Smooth muscle cell (in vitro differentiated cells): ENCODE data around the gene INTS6. TPM values are rescaled to one million over a fixed set of nuclear protein-coding genes. Genes with fewer than 3 reads are reported as not detected.
A peak's percentile ranks its signal among the peaks of the same experiment; 100 is the strongest.

ENCODE experiments used
- DNase-seq: peaks from one replicate; lab custom pipeline; 2025; ENCODE audit not compliant: unreplicated experiment; lab: John Stamatoyannopoulos, UW
- H2AFZ ChIP-seq: fragments of 200-600 bp; sonication (generic); 2 replicates; pipeline ENCODE4 v1.6.0; 2016; ENCODE audit warnings: antibody characterized with exemption, low read depth, mild to moderate bottlenecking
- H3F3A ChIP-seq: fragments of 200-600 bp; sonication (generic); 2 replicates; pipeline ENCODE4 v1.6.0; 2017; ENCODE audit warnings: antibody characterized with exemption, low read depth
- H3K27ac ChIP-seq: fragments of 200-600 bp; sonication (generic); 2 replicates; pipeline ENCODE4 v1.5.1; 2016; ENCODE audit warnings: low read depth, mild to moderate bottlenecking
- H3K27me3 ChIP-seq: fragments of 200-600 bp; sonication (generic); 2 replicates; pipeline ENCODE4 v1.6.1; 2016; ENCODE audit warnings: low read depth, mild to moderate bottlenecking
- H3K36me3 ChIP-seq: fragments of 200-600 bp; sonication (generic); 2 replicates; pipeline ENCODE4 v1.5.1; 2016; ENCODE audit warnings: low read depth
- H3K4me1 ChIP-seq: fragments of 200-600 bp; sonication (generic); 2 replicates; pipeline ENCODE4 v1.5.1; 2016; ENCODE audit warnings: low read depth
- H3K4me2 ChIP-seq: fragments of 200-600 bp; sonication (generic); 2 replicates; pipeline ENCODE4 v1.6.0; 2016; ENCODE audit warnings: mild to moderate bottlenecking
- H3K4me3 ChIP-seq: fragments of 200-600 bp; sonication (generic); 2 replicates; pipeline ENCODE4 v1.5.1; 2016; ENCODE audit warnings: mild to moderate bottlenecking
- H3K79me2 ChIP-seq: fragments of 200-600 bp; sonication (generic); 2 replicates; pipeline ENCODE4 v1.6.0; 2016; ENCODE audit warnings: low read depth, mild to moderate bottlenecking
- H3K9ac ChIP-seq: fragments of 200-600 bp; sonication (generic); 2 replicates; pipeline ENCODE4 v1.6.0; 2016; ENCODE audit warnings: low read depth
- H3K9me3 ChIP-seq: fragments of 200-600 bp; sonication (generic); replicated peaks from 2 replicates; pipeline ENCODE4 v1.5.1; 2016; ENCODE audit warnings: low read depth
- H4K20me1 ChIP-seq: fragments of 200-600 bp; sonication (generic); 2 replicates; pipeline ENCODE4 v1.6.0; 2016; ENCODE audit warnings: low read depth
- CTCF ChIP-seq: fragments of 200-600 bp; sonication (generic); IDR thresholded peaks from 2 replicates; pipeline ENCODE4 v1.5.1; 2017; ENCODE audit warnings: borderline replicate concordance, mild to moderate bottlenecking, antibody characterized with exemption; ENCODE audit not compliant: insufficient read depth, poor library complexity, severe bottlenecking
- WGBS: methylation state at CpG from one replicate; pipeline ENCODE4 v1.1.7; 2016; ENCODE audit warnings: low lambda C conversion rate; 5-methylcytosine and 5-hydroxymethylcytosine counted together
- polyA plus RNA-seq: library from polyadenylated mRNA; unstranded; fragments of >200 nt; fragmentation: Nextera tagmentation; extraction: Ambion mirVana; gene quantifications from 2 replicates; pipeline ENCODE4 v1.2.1, GENCODE V29; 2016
- total RNA-seq: library from RNA; depleted of rRNA; stranded (reverse); fragments of >200 nt; gene quantifications from 2 replicates; pipeline ENCODE4 v1.2.3, GENCODE V29; 2014

INTS6 gene
- total and polyA plus RNA-seq, 2 experiments from 2014 or later: 22.5 to 51.6 TPM

DNA sequence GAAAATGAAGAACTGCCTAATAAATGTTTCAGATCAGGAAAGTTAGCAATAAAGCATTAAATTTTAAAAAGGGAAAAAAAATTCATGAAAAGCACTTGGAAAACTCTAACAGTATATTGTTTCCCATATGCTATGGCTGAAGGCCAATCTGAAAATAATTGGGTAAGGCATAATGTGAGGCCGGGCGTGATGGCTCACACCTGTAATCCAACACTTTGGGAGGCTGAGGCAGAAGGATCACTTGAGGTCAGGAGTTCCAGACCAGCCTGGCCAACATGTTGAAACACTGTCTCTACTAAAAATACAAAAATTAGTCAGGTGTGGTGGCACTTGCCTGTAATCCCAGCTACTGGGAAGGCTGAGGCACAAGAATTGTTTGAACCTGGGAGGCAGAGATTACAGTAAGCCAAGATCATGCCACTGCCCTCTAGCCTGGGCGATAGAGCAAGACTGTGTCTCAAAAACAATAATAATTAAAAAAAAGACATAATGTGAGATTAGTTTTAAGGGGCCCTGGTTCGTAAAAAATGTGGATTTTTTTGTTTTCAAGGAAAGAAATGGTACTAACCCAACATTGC, 15.2 kb downstream of the INTS6 start:
- Histone ChIP-seq H3K79me2 (peaks cover 35% of the 10 kb centered on the region), H3K27ac (peak overlapping the region; percentile 12), H2AFZ (no peak overlapping the region), H3K4me2 (no peak overlapping the region), H3K27me3 (no peaks in the 10 kb centered on the region), H3K9ac (no peak overlapping the region), H3K4me1 (no peaks in the 10 kb centered on the region), H3K9me3 (no peaks in the 10 kb centered on the region), H3K36me3 (no peaks in the 10 kb centered on the region), H3K4me3 (no peak overlapping the region), H4K20me1 (peaks cover 10% of the 10 kb centered on the region), H3F3A (no peaks in the 10 kb centered on the region)
- no peak for TF ChIP-seq CTCF
- 94% methylated on average over 4 of the region's 4 CpGs for WGBS
- no peak for DNase-seq

- DNase-seq: no peak
- Histone ChIP-seq H3K4me2 (no peak overlapping the region), H3K9ac (no peak overlapping the region), H3K4me3 (no peak overlapping the region), H4K20me1 (peaks cover 10% of the 10 kb centered on the region), H3K79me2 (peaks cover 53% of the 10 kb centered on the region), H3K9me3 (no peaks in the 10 kb centered on the region), H3F3A (no peaks in the 10 kb centered on the region), H3K27me3 (no peaks in the 10 kb centered on the region), H2AFZ (no peak overlapping the region), H3K36me3 (no peaks in the 10 kb centered on the region), H3K4me1 (no peaks in the 10 kb centered on the region), H3K27ac (no peak overlapping the region)
- WGBS: 17% methylated on average over 1 of the region's 1 CpG
- peak; percentile 64 for TF ChIP-seq CTCF
Measured at GRCh38 chr13:51435002-51435578, 17.7 kb downstream of the INTS6 start.

- Histone ChIP-seq H3K9ac (no peak overlapping the region), H3K27me3 (no peaks in the 10 kb centered on the region), H3K4me2 (no peak overlapping the region), H3K4me1 (no peaks in the 10 kb centered on the region), H3K9me3 (no peaks in the 10 kb centered on the region), H2AFZ (no peak overlapping the region), H4K20me1 (peaks cover 27% of the 10 kb centered on the region), H3F3A (no peaks in the 10 kb centered on the region), H3K79me2 (peaks cover 71% of the 10 kb centered on the region), H3K36me3 (peaks cover 6% of the 10 kb centered on the region), H3K4me3 (no peak overlapping the region), H3K27ac (no peak overlapping the region)
- WGBS: 86% methylated on average over 2 of the region's 2 CpGs
- TF ChIP-seq CTCF: no peak
- DNase-seq: no peak
Measured at GRCh38 chr13:51432576-51432975, 20.3 kb downstream of the INTS6 start.

- H4K20me1 ChIP-seq: peaks cover 74% of the 10 kb centered on the region
- H3K9ac ChIP-seq: no peak overlapping the region
- H3K79me2 ChIP-seq: peaks cover 96% of the 10 kb centered on the region
- H3K4me2 ChIP-seq: no peak overlapping the region
- H3F3A ChIP-seq: no peaks in the 10 kb centered on the region
- H3K27me3 ChIP-seq: no peaks in the 10 kb centered on the region
- peaks cover 12% of the 10 kb centered on the region for H3K4me1 ChIP-seq
- H3K27ac ChIP-seq: peak overlapping the region; percentile 48
- no peak overlapping the region for H2AFZ ChIP-seq
- no peak overlapping the region for H3K4me3 ChIP-seq
- H3K36me3 ChIP-seq: peaks cover 6% of the 10 kb centered on the region
- no peak for TF ChIP-seq CTCF
- DNase-seq: no peak
- no peaks in the 10 kb centered on the region for H3K9me3 ChIP-seq
Measured at GRCh38 chr13:51426982-51427381, 25.9 kb downstream of the INTS6 start.
